ENCODE measurements around the gene LSM12.

Gene LSM12

DNA sequence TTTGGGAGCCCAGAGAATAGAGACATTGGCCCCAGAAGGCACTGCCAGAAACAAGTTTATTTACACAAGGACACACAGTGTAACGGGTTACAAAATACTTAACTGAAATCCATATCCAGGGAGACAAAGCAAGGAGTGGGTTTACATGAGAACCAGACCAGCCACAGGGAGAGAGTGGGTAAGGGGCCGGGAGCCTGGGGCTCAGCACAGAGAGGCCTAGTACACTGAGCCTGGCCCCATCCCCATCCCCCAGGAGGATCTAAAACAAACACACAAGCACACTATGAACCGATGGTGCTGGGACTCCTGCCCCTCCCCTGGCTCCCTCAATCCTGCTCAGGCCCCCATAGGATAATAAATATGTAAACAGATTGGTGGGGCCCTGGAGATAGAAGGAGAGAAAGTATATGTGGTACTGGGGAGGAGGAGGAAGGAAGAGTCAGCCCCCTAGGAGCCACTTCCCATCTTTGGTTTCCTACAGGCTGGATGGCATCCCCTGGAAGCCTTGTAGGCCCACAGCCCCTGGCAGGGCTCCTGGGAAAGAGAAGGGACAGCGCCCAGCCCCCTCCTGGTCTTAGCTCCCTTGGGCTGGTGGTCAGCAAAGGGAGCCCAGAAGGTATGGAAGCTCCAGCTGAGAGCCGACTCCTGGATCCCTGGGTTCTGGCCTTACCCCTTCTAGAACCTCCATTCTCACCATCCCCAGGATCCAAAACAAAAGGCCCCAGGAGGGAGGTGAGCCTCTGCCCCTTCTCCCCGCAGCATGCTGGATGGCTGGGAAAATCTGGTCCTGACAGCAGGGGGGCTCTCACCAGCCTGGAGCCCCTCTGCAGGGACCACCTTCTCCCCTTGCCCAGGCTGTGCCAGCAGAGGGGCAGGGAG, 10.5 kb upstream of the LSM12 start:
- TF ChIP-seq, protein P1, sequence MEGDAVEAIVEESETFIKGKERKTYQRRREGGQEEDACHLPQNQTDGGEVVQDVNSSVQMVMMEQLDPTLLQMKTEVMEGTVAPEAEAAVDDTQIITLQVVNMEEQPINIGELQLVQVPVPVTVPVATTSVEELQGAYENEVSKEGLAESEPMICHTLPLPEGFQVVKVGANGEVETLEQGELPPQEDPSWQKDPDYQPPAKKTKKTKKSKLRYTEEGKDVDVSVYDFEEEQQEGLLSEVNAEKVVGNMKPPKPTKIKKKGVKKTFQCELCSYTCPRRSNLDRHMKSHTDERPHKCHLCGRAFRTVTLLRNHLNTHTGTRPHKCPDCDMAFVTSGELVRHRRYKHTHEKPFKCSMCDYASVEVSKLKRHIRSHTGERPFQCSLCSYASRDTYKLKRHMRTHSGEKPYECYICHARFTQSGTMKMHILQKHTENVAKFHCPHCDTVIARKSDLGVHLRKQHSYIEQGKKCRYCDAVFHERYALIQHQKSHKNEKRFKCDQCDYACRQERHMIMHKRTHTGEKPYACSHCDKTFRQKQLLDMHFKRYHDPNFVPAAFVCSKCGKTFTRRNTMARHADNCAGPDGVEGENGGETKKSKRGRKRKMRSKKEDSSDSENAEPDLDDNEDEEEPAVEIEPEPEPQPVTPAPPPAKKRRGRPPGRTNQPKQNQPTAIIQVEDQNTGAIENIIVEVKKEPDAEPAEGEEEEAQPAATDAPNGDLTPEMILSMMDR (IDR thresholded peaks at IDR 0.05; ENCODE audit: control insufficient read depth, insufficient read depth, low read depth, low read length, missing control alignments): no peak
- no peak overlapping the region for H3K4me3 ChIP-seq (ENCODE audit: control insufficient read depth, low read depth, low read length)
- DNase-seq (ENCODE audit: low read depth): no peak

GRCh38 chr17:44075598-44076293, 9.3 kb upstream of the LSM12 start:
- no peak overlapping the region for H3K4me3 ChIP-seq (ENCODE audit: control insufficient read depth, low read depth, low read length)
- TF ChIP-seq, protein P1 (IDR thresholded peaks at IDR 0.05; ENCODE audit: control insufficient read depth, insufficient read depth, low read depth, low read length, missing control alignments): no peak
- no peak for DNase-seq (ENCODE audit: low read depth)

GRCh38 chr17:44074911-44075285, 8.4 kb upstream of the LSM12 start:
- no peak for DNase-seq (ENCODE audit: low read depth)
- TF ChIP-seq, protein P1 (IDR thresholded peaks at IDR 0.05; ENCODE audit: control insufficient read depth, insufficient read depth, low read depth, low read length, missing control alignments): no peak
- no peak overlapping the region for H3K4me3 ChIP-seq (ENCODE audit: control insufficient read depth, low read depth, low read length)

- no peak for DNase-seq (ENCODE audit: low read depth)
These were observed 7.9 kb upstream of the LSM12 start for GRCh38 chr17:44074231-44074910.

GRCh38 chr17:44071772-44072171, 5.3 kb upstream of the LSM12 start:
- H3K4me3 ChIP-seq (ENCODE audit: control insufficient read depth, low read depth, low read length): peak overlapping the region; percentile 63
- TF ChIP-seq, protein P1 (IDR thresholded peaks at IDR 0.05; ENCODE audit: control insufficient read depth, insufficient read depth, low read depth, low read length, missing control alignments): no peak
- no peak for DNase-seq (ENCODE audit: low read depth)

More at GRCh38 chr17:44074231-44074910, 7.9 kb upstream of the LSM12 start:
- TF ChIP-seq, protein P1 (IDR thresholded peaks at IDR 0.05; ENCODE audit: control insufficient read depth, insufficient read depth, low read depth, low read length, missing control alignments): peak; percentile 9
- no peak overlapping the region for H3K4me3 ChIP-seq (ENCODE audit: control insufficient read depth, low read depth, low read length)

- H3K4me3 ChIP-seq (ENCODE audit: control insufficient read depth, low read depth, low read length): peak overlapping the region; percentile 63
- TF ChIP-seq, protein P1 (IDR thresholded peaks at IDR 0.05; ENCODE audit: control insufficient read depth, insufficient read depth, low read depth, low read length, missing control alignments): no peak
- DNase-seq (ENCODE audit: low read depth): no peak
These were observed 4.7 kb upstream of the LSM12 start for GRCh38 chr17:44071198-44071520.
